HG03432 (cell line): ENCODE data around the gene STK32C.

Source experiments
- ATAC-seq: cut with Tn5 transposase; IDR thresholded peaks from one replicate; pipeline ENCODE4 v1.9.1; 2021; ENCODE audit warnings: mild to moderate bottlenecking, moderate library complexity; ENCODE audit not compliant: unreplicated experiment

Gene STK32C

DNA sequence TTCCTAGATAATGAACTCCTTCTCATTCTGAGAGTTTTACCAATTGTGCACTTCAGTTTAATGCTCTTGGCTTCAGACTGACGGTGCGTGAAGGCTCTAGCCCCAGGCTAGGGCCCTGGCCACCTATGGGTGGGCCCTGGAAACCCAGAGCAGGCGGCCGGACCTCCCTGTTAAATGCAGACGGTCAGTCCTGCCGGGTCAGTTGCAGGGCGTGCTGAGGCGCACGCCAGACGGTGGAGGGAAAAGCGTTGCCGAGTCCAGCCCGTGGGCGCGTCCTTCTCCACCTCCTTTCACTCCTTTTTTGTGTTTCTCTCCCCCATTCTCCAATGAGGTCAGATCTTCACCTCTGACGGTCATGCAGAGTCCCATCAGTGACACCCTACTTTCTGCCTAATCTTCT, 118.7 kb downstream of the STK32C start:
- ATAC-seq, result no peak

DNA sequence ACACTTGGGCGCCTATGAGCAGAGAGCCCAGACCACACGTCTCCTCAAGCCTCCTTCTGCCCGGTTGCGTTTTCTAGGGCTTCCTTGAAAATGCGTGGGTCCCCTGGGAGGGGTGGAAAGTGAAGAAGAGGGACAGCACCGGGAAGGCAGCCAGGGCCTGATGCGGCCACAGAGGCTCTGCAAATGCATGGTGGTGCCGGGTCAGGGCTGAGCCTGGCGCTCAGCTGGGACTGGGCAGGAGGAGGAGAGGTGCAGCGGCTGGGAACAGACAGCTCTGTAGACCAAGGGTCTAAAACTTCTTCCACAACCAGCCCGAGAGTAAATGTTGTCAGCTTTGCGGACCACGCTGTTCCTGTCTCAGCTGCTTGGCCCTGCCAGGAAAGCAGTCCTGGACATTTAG, 119.4 kb downstream of the STK32C start:
- no peak for ATAC-seq

DNA sequence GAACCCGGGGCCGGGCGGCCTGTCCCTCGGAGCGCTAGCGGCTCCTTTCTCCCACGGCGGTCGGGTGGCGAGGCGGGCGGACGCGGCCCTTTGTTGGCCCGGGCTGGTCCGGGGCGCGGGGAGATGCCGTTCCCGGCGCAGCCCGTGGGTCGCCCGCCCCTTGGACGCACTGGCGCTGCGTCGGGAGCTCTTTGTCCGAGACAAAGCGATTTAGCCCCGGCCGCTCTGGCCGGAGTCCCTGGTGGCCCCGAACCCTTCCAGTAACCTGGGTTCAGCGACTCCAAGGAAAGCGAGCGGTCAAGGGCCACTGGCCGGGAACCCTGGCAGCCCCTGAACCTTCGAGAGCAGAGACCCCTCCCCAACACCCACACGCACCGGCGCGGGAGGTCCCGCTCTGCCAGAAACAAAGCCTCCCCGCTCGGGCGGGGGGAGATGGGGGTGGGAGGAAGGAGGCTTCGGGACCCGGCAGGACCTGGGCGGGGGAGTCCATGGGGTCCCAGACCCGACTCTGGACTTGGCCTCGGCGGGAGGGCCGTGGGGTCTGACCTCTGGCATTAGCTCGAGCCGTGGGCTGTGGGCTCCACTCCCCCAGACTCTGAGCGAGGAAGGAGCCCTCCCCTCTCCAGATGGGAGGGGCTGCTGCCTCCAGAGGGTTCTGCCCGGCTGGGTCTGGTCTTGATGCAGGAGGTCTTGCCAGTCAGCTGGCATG, 120.2 kb downstream of the STK32C start:
- ATAC-seq, result no peak

DNA sequence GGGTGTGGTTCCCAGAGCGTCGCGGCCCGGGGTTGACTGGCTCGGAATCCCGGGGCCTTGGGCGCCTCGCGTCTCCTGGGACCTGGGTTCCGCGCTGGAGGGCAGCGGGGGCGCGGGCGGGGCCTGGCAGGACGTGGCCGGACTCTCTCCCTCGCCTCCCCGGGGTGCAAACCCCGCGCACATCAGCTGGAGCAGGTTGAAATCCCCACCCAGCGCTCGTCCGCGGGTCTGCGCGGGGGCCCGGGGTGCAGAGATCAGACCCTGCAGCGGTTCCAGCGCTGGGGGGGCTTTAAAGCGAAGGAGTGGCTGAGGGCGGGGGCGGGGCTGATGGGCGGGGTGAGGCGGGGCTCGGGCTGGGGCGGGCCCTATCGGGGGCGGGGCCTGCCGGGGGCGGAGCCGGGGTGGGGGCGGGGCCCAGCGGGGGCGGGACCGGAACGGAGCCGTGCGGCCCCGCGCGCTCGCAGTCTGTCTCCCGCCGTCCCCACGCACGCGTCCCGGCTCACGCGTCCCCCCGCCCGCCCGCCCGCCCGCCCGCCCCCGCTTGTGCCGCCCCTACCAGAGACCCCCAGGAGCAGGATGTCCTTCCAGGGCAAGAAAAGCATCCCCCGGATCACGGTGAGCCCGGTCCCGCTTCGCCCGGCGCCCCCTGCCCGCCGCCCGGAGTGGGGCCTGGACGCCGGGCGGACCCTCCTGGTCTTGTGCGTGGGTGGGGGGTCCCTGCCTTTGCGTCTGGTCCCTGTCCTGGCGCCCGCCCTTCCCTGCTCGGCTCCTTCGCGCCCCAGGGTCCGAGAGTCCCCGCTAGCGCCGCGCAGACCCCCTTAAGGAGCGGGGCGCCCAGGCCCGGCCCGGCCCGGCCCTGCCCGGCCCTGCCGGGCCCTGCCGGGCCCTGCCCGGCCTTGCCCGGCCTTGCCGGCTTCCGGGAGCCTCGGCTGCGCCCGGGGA, 121.0 kb downstream of the STK32C start, which contains the start of gene DPYSL4:
DPYSL4 (plus strand) TSS at position 461 of the 942 bp plus-strand sequence; CDS start at position 577, 116 bp downstream.
- ATAC-seq, result no peak

DNA sequence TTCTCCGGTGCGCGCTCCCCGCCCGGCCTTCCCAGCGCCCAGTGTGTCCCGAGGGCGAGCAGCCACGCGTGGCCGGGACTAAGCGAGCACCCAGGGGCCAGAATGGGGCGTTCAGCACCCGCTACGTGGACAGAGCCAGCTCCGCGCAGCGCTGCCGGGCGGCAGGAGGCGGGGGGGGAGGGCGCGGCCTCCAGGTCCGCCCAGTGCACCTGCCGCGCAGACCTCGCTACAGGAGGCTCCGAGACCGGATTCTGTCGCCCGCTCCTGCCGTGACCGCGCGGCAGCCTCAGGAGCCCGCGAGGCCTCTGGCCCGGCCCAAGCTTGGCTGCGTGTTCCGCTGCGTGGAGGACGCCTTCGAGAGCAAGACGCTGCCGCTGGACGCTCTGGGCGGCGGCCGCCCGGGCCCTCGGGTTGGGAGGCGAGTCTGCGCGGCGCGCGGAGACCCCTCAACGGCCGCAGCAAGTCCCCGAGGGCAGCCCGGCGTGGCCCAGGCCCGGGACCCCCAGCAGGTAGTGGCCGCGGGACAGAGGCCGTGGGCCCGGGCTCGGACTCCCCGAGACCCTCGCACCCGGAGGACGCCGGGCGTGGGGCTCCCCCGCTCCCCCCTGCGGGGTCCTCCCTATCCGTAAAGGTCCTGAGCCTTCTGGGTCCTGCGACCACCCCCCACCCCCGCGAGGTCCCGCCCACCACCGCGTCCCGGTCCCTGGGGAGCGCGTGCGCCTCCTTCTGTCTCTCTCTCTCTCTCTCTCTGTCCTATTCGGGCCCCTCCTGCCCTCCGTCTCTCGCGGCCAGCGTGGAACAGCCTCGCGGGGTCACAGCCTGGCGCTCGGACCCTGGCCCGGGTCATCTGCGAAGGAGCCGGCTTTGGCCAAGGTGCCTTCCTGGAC, 121.9 kb downstream of the STK32C start:
- ATAC-seq, result no peak

DNA sequence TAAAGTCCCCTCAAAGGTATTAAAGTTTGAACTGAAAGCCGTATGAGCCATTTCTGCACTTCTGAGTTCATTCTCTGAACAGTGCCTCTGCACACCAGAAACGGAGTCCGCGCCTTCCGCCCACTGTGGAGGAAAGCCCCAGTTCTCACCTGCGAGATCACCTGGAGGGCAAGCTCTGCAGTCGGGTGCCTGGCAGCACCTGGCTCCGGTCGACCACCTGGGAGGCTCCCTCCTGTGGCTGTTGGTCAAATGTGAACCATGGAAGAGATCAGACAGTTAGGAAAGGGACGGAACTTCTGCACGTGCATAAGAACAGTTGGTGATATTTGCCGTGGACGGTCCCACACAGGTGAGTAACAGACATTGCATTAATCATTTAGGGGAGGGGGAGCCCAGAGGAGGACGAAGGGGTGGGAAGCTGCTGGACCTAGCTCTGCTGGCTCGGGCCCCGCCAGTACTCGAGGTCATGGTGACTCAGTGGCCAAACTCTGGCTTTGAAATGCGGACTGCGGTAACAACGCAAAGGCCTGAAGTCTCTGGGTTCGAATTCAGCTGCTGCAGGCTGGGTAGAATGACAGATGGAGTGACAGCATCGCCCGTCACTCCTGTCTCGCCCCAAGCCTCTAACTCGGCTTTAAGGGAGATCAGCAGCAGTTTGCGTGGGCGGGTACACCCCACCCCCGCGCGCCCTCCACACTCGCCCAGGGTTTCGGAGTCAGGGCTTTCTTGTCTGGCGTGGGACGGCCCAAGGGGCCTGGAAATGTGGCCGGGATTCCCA, 122.7 kb downstream of the STK32C start:
- no peak for ATAC-seq

DNA sequence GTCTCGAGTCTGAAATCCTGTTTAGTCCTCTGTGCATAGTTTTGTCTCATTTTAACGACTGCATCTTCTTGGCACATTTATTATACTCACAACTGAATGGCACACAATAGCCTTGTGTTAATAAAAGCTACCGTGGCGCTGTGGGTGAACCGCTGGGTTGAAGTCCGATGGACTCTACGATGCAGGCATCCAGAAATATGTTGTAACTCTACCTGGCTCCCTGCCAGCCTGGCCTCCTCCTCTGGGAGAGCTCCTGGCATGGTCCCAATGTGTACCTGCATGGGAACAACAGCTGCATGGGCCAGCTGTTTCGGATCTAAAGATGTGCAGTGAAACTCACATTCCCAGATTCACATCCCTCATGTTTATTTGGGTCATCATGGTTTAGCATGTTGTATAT, 124.7 kb downstream of the STK32C start:
- ATAC-seq, result no peak

DNA sequence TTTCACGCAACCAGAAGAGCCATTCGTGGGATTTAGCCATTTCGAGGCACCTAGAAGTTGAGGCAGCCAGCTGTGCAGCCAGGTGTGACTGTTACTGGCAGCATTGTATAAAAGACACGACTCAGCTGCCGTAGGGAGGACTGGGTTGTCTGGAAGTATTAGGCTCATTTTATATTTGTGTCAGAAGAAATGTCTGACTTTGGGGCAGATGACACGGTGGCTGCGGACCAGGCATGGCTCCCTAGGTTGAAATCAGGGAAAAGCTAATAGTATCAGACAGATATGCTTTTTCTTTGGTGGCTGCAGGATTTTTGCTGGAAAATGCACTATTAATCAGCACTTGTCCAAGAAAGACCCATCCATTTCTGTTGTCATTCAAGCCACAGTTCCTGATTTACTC, 125.2 kb downstream of the STK32C start:
- no peak for ATAC-seq

DNA sequence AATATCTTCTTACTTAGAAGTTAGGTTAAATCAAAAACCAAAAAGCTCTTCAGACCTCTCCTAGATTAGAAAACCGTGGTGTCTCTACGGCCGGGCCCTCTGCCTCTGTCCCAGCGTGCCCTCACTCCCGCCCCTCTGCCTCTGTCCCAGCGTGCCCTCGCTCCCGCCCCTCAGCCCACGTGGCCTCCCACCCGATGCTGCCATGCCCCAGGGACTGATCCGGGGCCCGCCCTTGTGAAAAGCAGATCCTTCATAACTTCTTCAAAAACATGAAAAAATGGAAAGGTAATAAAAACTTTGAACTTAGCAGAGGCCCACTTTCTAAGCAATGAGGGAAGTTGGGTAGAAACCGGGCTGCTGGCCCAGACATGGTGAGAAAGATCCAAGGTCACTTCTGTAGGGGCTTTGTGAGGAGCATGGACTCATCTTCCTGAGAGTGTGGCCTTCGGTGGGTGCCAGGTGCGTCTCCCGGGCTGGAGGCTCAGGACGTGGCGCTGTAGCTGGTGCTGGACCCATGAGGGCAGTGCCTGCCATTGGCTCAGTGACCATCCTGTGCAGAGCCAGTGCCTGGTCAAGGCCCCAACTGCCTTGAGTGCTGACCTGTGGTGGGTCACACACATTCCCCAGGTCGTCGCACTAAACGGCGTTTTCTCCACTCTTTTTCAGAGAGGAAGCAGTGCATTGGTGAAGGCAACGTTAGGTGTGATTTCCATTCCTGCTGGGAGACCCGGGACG, 125.9 kb downstream of the STK32C start:
- ATAC-seq, result no peak

DNA sequence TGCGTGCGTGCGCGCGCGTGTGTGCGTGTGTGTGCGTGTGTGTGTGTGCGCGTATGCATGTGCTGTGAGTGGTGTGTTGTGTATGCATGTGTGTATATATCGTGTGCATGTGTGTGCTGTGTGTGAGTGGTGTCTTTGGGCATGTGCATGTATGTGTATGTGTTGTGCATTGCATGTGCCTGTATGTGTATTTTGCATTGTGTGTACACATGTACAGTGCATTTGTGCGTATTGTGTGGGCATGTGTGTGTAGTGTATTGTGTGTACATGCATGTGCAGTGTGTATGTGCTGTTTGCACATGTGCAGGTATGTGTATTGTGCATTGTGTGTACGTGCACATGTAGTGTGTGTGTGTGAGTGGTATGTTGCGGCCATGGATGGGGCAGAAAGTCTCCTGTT, 127.0 kb downstream of the STK32C start:
- ATAC-seq, result no peak

DNA sequence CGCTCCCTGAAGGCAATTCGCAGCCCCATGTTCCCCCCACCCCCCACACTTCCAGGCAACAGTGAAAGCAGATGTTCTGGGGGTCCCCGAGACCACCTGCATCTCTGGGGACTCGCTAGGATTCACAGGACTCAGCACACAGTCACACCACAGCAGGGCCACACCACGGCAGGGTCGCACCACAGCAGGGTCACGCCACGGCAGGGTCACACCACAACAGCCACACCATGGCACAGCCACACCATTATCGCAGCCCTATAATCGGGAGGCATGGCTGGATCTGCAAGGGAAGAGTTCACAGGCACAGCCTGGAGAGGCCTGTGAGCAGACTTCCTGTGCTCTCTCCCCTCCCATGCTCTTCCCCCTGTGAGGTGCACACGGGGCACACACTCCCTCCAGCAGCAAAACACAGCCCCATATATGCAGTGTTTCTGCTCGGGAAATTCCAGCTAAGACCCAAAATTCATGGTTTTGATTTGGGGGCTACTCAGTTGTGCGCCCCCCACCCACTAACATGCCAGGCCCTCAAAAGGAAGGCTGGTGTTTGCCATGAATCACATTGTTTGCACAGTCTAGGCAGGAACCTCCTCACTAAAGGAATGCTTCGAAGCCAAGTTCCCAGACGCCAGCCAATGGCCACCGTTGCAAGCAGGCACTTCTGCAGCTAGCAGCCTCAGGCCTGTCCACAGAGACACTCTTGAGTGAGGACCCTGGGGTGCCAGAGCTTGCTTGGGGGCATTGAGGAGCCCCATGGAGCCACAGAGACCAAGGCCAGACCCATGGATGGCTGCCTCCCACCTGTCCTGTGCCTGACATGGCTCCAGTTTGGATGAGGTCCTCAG, 128.0 kb downstream of the STK32C start:
- ATAC-seq, result no peak

DNA sequence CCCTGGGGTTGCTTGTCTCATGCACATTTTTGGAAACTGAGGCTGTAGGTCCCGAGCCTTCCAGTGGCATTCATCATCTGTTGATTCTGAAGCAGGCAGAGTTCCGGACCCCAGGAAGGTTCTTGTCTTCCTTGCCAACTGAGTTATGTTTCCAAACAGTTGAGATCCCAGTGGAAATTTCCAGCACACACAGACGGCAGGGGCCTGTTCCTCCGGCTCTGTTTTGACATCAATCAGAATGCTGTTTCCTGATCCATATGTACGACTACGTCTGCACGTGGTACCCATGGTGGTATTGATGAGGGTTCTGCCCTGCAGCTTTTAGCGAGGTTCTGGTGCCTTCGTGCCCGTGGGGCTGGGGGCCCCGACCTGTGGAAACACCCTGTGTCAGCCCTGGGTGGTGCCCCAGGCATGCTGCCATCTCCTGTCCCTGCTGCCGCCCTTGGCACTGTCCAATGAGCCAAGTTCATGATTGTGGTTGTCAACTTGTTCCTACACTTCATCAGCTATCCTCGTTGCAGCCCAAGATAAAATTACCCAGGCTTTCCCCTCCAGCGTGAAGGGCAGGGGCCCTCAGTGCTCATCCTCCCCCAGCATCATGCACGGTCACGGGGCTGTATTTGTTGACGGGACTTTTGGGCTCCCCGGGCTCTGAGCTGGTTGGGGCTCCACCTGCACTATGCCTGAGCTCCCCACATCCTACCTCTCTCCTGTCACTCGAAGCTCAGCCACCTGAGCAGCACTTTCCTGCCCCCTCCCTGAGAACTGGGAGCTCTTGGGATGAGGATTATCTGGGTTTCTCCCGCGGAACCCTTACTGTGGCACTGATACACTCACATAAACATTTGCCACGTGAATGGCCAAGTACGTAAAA, 128.8 kb downstream of the STK32C start:
- no peak for ATAC-seq

DNA sequence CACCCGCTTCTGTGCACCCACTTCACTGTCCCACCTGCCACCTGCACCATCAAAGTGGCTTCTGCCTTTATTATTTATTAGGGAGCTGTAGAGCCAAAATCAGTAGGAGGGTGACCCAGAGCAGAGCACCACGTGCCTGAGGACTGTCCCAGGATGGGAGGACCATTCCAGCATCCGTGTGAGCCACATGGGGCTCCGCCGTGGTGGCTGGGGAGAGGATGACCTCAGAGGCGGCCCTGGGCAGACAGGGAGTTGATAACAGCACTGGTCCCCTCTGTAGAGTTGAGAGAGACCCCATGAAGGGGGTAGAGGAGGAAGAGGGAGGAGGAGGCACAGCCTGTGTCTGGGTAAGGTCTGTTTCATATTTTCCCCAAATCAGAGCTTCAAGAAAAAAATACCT, 129.7 kb downstream of the STK32C start:
- no peak for ATAC-seq

DNA sequence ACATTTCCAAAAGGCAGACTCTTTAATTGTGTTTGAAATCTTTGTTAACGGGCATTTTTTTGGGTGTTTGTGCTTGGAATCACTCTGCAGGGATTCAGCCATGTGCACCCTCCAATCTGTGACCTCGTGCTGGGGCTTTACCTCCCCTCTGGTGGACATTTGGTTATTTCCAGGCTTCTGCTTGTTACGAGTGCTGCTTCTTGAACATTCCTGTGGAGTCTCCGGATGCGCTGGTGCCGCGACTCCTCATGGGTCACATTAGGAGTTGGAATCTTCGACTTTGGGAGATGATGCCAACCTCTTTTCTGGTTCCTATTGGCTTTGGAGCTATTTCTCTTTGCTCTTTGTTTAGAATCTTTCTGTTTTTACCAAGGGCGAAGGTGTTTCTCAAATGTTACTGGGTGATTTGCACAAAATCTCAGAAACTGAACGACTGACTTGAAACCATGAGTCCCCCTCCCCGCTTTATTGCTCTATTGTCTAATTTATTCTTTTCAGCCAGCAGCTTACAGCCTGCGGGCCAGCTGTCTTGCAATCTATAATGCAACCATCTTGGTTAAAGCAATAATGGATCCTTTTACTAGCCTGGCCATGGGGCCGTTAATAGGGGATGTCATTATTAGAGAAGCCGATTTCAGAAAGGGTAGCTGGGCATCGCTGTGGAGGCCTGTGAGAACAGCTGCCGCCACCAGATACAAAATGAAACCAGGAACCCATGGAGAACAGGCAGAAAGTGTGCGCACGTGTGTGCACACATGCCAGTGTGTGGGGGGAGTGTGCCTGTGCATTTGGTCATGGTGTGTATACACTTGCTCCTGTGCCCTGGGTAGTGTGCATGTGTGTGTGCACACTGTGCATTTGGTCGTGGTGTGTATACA, 130.9 kb downstream of the STK32C start:
- no peak for ATAC-seq

DNA sequence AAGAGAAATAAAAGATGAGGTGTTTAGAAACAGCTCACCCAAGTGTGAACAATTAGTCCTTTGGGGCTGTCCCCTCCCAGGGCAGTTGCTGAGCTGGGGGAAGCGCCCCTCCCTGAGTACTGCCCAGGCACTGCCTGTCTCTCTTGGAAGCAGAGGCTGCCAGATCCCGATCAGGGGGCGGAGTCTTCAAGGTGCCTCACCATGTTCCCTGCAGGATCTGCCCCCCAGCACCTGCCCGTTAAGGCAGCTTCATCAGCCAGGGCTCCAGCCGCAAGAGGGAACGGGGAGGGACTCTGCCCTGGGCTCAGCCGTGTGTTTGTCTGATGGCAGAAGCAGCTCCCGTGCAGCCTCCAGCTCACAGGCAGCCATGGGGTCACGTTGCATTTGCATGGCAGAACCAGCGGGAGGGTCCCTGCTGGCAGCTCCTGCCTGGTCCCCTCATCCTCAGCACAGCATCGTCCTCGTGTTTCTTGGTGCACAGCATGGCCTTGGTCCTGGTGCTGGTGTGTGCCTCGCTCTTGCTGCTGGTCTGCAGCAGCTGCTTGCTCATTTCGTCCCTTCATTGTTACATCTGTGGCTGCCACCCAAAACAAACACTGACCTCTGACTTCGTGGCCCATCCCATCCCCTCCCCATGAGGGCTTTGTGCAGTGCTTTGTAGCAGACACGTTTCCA, 131.7 kb downstream of the STK32C start:
- no peak for ATAC-seq

DNA sequence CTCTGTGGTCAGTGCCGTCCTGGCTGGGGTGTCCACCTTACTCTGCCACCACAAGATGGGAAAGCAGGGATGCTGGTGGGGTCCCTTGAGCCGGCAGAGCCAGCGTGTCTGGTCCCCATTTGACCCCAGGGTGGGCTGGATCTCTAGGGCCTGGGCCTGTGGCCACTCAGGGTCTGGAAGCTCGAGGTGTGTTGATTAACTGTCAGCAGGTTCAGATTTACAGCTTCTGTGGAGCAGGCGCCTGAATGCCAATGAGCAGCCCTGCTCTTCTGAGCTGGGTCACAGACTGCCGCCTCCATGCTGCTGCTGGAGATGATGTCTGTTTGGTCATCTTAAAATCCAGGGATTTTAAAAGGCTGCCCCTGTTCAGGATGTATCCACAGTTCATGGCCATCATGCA, 132.3 kb downstream of the STK32C start:
- no peak for ATAC-seq
